Epithelial cell of esophagus (primary cell): ENCODE data around the gene UBXN10.
A peak's percentile ranks its signal among the peaks of the same experiment; 100 is the strongest.

Experiments used
- DNase-seq: peaks from one replicate; pipeline ENCODE4 v3.0.0; 2010; ENCODE audit warnings: low read depth
- H3K4me3 ChIP-seq: 2 replicates; pipeline ENCODE4 v1.5.1; 2011; ENCODE audit warnings: mild to moderate bottlenecking, low read length, control low read depth
- CTCF ChIP-seq: IDR thresholded peaks from 2 replicates; pipeline ENCODE4 v1.5.1; 2011; ENCODE audit warnings: low read depth, mild to moderate bottlenecking, low read length, control low read depth, inconsistent platforms; ENCODE audit not compliant: insufficient read depth; ENCODE audit errors: missing control alignments

The UBXN10 gene

GRCh38 chr1:20200966-20201365 lies 15.1 kb downstream of the UBXN10 start:
- no peak for TF ChIP-seq CTCF
- no peak overlapping the region for H3K4me3 ChIP-seq
- DNase-seq, result no peak

- no peak for DNase-seq
- no peak overlapping the region for H3K4me3 ChIP-seq
- TF ChIP-seq CTCF, result no peak
Observed at GRCh38 chr1:20202166-20202565, 16.3 kb downstream of the UBXN10 start.

GRCh38 chr1:20207546-20207945 lies 21.6 kb downstream of the UBXN10 start:
- DNase-seq, result peak; percentile 88
- no peak overlapping the region for H3K4me3 ChIP-seq
- no peak for TF ChIP-seq CTCF

- TF ChIP-seq CTCF, result no peak
Observed at GRCh38 chr1:20209471-20209870, 23.6 kb downstream of the UBXN10 start.

GRCh38 chr1:20210736-20211460 lies 25.0 kb downstream of the UBXN10 start:
- H3K4me3 ChIP-seq, result no peak overlapping the region
- DNase-seq, result no peak
- TF ChIP-seq CTCF, result no peak

More at GRCh38 chr1:20209471-20209870, 23.6 kb downstream of the UBXN10 start:
- no peak overlapping the region for H3K4me3 ChIP-seq
- DNase-seq, result no peak

DNA sequence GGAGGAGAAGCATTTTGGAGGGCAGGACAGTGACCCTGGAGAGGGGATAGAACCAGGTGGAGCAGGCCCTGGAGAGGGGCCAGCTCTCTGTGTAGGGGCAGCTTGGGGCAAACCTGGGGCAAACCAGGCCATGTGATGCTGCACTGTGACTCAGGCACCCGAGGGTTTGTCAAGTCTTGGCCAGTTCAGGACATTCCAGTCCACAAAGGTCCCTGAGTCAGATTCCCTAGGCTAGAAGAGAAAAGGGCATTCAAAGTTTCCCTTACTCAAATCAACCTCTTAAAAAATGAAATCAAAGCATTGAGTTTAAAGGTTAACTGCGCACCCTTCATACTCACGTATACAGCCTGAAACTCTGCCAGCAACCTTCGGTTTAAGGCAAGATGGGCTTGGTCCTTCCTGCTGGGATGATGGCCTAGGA lies 25.6 kb downstream of the UBXN10 start:
- DNase-seq, result peak; percentile 83
- TF ChIP-seq CTCF, result no peak
- H3K4me3 ChIP-seq, result no peak overlapping the region

DNA sequence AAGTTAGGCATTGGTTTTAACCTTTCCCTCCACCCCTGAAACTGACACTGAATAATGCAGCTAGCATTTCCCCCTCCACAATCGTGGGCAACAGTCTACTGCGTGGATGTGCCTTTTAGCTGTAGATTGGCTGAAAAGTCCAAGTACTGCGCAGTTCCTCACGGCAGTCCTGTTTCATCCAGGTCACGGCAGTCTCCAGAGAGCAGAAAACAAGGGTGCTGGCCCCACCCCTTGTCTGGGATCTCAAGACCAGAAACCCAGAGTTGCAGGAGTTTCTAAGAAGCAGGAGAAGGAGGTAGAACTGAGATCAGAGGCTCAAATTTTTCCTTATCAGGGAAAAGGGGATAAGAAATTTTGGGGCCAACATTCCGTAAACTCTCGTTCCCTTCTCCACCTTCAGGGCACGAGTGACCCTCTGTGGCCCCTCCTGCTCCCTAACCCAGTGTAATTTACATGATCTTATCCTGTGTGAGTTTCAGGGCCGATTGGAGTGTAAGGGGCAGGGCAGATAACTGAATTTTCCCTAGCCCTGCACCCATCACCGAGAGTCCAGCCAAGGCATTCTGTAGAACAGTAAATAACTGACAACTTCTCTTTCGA lies 26.3 kb downstream of the UBXN10 start:
- no peak overlapping the region for H3K4me3 ChIP-seq
- DNase-seq, result no peak
- TF ChIP-seq CTCF, result no peak
